ENCODE data around the gene TPP1. TPM values are rescaled to one million over a fixed set of nuclear protein-coding genes. Genes with fewer than 3 reads are reported as not detected.

TPP1 gene
- total RNA-seq, 4 donors from 2014 or later = 51.3 to 97.3 (median 69.1) TPM

DNA sequence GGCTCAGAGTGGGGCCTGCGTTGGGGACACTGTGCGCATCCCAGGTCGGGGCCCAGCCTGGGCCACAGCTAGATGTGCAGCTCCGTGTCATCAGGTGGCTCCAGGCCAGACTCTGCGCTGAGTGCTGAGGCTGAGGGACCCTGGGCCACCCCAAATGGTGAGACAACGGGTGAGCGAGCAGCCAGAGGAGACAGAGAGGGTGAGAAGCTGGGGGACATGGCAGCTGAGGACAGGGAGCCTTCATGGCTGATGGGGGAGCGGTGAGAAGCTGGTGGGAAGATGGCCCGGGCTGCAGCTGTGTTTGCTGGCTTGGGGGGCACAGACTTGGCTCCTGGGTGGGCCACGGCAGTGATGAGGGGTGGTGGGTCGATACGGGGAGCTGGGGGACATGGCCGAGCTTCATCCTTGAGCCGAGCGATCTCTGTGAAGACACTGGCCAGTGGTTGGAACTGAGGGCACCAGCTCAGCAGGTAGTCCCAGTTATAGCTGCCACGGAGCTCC lies 2.5 kb upstream of the TPP1 start:
- Histone ChIP-seq H3K4me1 (peaks cover 14 to 15% of the 10 kb centered on the region in 2 donors), H3K4me3 (replicated peaks in 1 of 3) (no peak overlapping the region), H3K27me3 (no peaks in the 10 kb centered on the region), H3K27ac (no peak overlapping the region), H3K9me3 (no peaks in the 10 kb centered on the region), H3K36me3 (peaks cover 0 to 3% of the 10 kb centered on the region in 2 donors)
- 92 to 93% methylated on average over 15 to 16 of the region's 16 CpGs for WGBS, 2 donors
- intact Hi-C loops (cut with DNase I) = no loop called here
- TF ChIP-seq POLR2A (IDR thresholded peaks at IDR 0.05) (no peak), CTCF (IDR thresholded peaks at IDR 0.05) (no peak)
- DNase-seq = no peak

GRCh38 chr11:6620636-6621035 lies 1.4 kb upstream of the TPP1 start:
- Histone ChIP-seq H3K9me3 (no peaks in the 10 kb centered on the region), H3K27ac (no peak overlapping the region), H3K27me3 (no peaks in the 10 kb centered on the region), H3K36me3 (peaks cover 1 to 2% of the 10 kb centered on the region in 2 donors), H3K4me3 (replicated peaks in 1 of 3) (no peak overlapping the region), H3K4me1 (peaks cover 14 to 15% of the 10 kb centered on the region in 2 donors)
- WGBS, 2 donors = 95% methylated on average over 1 of the region's 1 CpG
- TF ChIP-seq CTCF (IDR thresholded peaks at IDR 0.05) (no peak), POLR2A (IDR thresholded peaks at IDR 0.05) (no peak)
- no peak for DNase-seq
- intact Hi-C loops (cut with DNase I) = no loop called here

GRCh38 chr11:6618117-6619003 lies 862 bp downstream of the TPP1 start:
- intact Hi-C loops (cut with DNase I) = loop anchor here (5.0 kb wide), 3 partner anchors 64 to 136 kb away; partner anchors contain the start of genes ARFIP2, MRPL17 and TIMM10B
- peak overlapping the region; percentile 38 to 68 (median 62) for H3K4me3 ChIP-seq (replicated peaks in 1 of 3)
- TF ChIP-seq CTCF (IDR thresholded peaks at IDR 0.05) = no peak
- peaks cover 0 to 9% of the 10 kb centered on the region in 2 donors for H3K36me3 ChIP-seq
- WGBS, 2 donors = 28 to 34% methylated on average over 15 of the region's 15 CpGs
- peak; percentile 33 to 34 for DNase-seq
- H3K27me3 ChIP-seq = no peaks in the 10 kb centered on the region
- peaks cover 14 to 15% of the 10 kb centered on the region in 2 donors for H3K4me1 ChIP-seq
- H3K9me3 ChIP-seq = no peaks in the 10 kb centered on the region
- H3K27ac ChIP-seq = peak overlapping the region; percentile 56 to 87 (median 72)

GRCh38 chr11:6617315-6617781 lies 1.9 kb downstream of the TPP1 start:
- H3K27ac ChIP-seq = no peak overlapping the region
- H3K4me3 ChIP-seq (replicated peaks in 1 of 3) = no peak overlapping the region
- intact Hi-C loops (cut with DNase I) = loop anchor here (5.0 kb wide), 3 partner anchors 65 to 135 kb away; partner anchors contain the start of genes ARFIP2, MRPL17 and TIMM10B
- 71 to 91% methylated on average over 5 of the region's 5 CpGs for WGBS, 2 donors
- no peak for DNase-seq
- TF ChIP-seq CTCF (IDR thresholded peaks at IDR 0.05) (no peak), POLR2A (IDR thresholded peaks at IDR 0.05) (no peak)
- peaks cover 21 to 22% of the 10 kb centered on the region in 2 donors for H3K4me1 ChIP-seq
- no peaks in the 10 kb centered on the region for H3K27me3 ChIP-seq
- H3K9me3 ChIP-seq = no peaks in the 10 kb centered on the region
- H3K36me3 ChIP-seq = peaks cover 0 to 9% of the 10 kb centered on the region in 2 donors

Data from thyroid gland (tissue), 4 donors.